RPMI7951 (cell line): ENCODE results near the gene MAN2A1. TPM values are rescaled to one million over a fixed set of nuclear protein-coding genes. Genes with fewer than 3 reads are reported as not detected.
A peak's percentile ranks its signal among the peaks of the same experiment; 100 is the strongest.

Experiments
- DNase-seq: peaks from one replicate; pipeline ENCODE4 v3.0.0-alpha.2; 2012; ENCODE audit warnings: low read depth
- total RNA-seq: library from RNA; depleted of rRNA; stranded (reverse); fragments of >200 nt; shearing (Covaris generic); gene quantifications from 2 replicates; pipeline ENCODE4 v1.2.3, GENCODE V29; 2014

Gene MAN2A1
- total RNA-seq, 1 experiment from 2014 or later = 25.8 TPM

- DNase-seq = no peak
Observed at GRCh38 chr5:109825450-109825849, 135.7 kb downstream of the MAN2A1 start.

- no peak for DNase-seq
Observed at GRCh38 chr5:109826426-109826825, 136.7 kb downstream of the MAN2A1 start.

GRCh38 chr5:109829331-109829730, 139.6 kb downstream of the MAN2A1 start:
- DNase-seq = no peak

GRCh38 chr5:109830955-109831502, 141.3 kb downstream of the MAN2A1 start:
- peak; percentile 60 for DNase-seq

GRCh38 chr5:109832207-109833188, 142.8 kb downstream of the MAN2A1 start:
- DNase-seq = peak; percentile 47

- DNase-seq = no peak
Observed at GRCh38 chr5:109833946-109834345, 144.2 kb downstream of the MAN2A1 start.

GRCh38 chr5:109836280-109836679, 146.6 kb downstream of the MAN2A1 start:
- DNase-seq = no peak

- DNase-seq = no peak
Observed at GRCh38 chr5:109837231-109837861, 147.6 kb downstream of the MAN2A1 start.

GRCh38 chr5:109838157-109838556, 148.4 kb downstream of the MAN2A1 start:
- DNase-seq = no peak

- DNase-seq = no peak
Observed at GRCh38 chr5:109844148-109844547, 154.4 kb downstream of the MAN2A1 start.

GRCh38 chr5:109844695-109845094, 155.0 kb downstream of the MAN2A1 start:
- no peak for DNase-seq

GRCh38 chr5:109848130-109848529, 158.4 kb downstream of the MAN2A1 start:
- no peak for DNase-seq

- DNase-seq = no peak
Observed at GRCh38 chr5:109849478-109850088, 159.9 kb downstream of the MAN2A1 start.

GRCh38 chr5:109852371-109853155, 162.8 kb downstream of the MAN2A1 start:
- DNase-seq = no peak

GRCh38 chr5:109853377-109853776, 163.7 kb downstream of the MAN2A1 start:
- DNase-seq = no peak

GRCh38 chr5:109855056-109855455, 165.3 kb downstream of the MAN2A1 start:
- no peak for DNase-seq

- DNase-seq = no peak
Observed at GRCh38 chr5:109857405-109858031, 167.8 kb downstream of the MAN2A1 start.

- DNase-seq = no peak
Observed at GRCh38 chr5:109859537-109859936, 169.8 kb downstream of the MAN2A1 start.

GRCh38 chr5:109862301-109862700, 172.6 kb downstream of the MAN2A1 start:
- no peak for DNase-seq

GRCh38 chr5:109863752-109864151, 174.0 kb downstream of the MAN2A1 start:
- no peak for DNase-seq

GRCh38 chr5:109865637-109866036, 175.9 kb downstream of the MAN2A1 start:
- DNase-seq = peak; percentile 94
